HL-60 (cell line): ENCODE data around the gene MYO7A.

Experiments used
- DNase-seq, 2 experiments: peaks; one replicate each; pipeline ENCODE4 v3.0.0-alpha.2; 2010 to 2020; ENCODE audit warnings: low read depth in 1 of 2, low spot score in 1 of 2
- H3K27ac ChIP-seq: fragments of 250-450 bp; sonication (Bioruptor Pico); replicated peaks from 2 replicates; pipeline ENCODE4 v1.5.1; 2020; ENCODE audit warnings: mild to moderate bottlenecking, moderate library complexity
- H3K27me3 ChIP-seq: fragments of 250-450 bp; sonication (Bioruptor Pico); 2 replicates; pipeline ENCODE4 v1.5.1; 2021; ENCODE audit warnings: mild to moderate bottlenecking, moderate library complexity; ENCODE audit not compliant: insufficient read depth, poor library complexity, severe bottlenecking
- H3K4me3 ChIP-seq: replicated peaks from 2 replicates; pipeline ENCODE4 v1.5.1; 2011; ENCODE audit warnings: mild to moderate bottlenecking, control low read depth, low read length; ENCODE audit not compliant: insufficient read depth
- GABPA ChIP-seq: IDR thresholded peaks from 2 replicates; pipeline ENCODE4 v1.6.1; 2012; ENCODE audit warnings: low read depth
- POLR2AphosphoS5 ChIP-seq: IDR thresholded peaks from 2 replicates; pipeline ENCODE4 v1.6.1; 2012; ENCODE audit warnings: low read depth
- SPI1 ChIP-seq: IDR thresholded peaks from 2 replicates; pipeline ENCODE4 v1.6.1; 2012; ENCODE audit warnings: low read depth, mild to moderate bottlenecking, borderline replicate concordance
- TF ChIP-seq, protein P1 (sequence below): IDR thresholded peaks from one replicate; pipeline ENCODE4 v1.5.1; 2011; ENCODE audit warnings: low read length, control low read depth, inconsistent platforms; ENCODE audit not compliant: insufficient read depth
- TF ChIP-seq, protein P2 (sequence below): IDR thresholded peaks from 2 replicates; pipeline ENCODE4 v1.6.1; 2012; ENCODE audit warnings: low read depth; ENCODE audit not compliant: insufficient replicate concordance

Gene MYO7A

DNA sequence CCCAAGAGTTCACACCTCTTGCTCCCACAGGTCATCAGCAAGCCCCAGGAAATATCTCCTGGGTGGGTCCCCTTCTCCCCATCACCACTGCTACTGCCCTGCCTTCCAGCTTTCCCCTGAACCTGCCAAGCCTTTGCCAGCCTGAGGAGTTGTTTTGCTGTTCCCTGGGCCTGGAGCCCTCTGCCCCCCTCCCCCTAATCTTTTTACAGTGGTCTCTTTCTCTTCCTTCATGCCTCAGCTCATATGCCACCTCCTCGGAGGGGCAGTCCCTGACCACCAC lies 18.9 kb downstream of the MYO7A start:
- Histone ChIP-seq H3K4me3 (no peak overlapping the region), H3K27ac (no peak overlapping the region), H3K27me3 (no peaks in the 10 kb centered on the region)
- TF ChIP-seq SPI1: no peak
- TF ChIP-seq, protein P1, sequence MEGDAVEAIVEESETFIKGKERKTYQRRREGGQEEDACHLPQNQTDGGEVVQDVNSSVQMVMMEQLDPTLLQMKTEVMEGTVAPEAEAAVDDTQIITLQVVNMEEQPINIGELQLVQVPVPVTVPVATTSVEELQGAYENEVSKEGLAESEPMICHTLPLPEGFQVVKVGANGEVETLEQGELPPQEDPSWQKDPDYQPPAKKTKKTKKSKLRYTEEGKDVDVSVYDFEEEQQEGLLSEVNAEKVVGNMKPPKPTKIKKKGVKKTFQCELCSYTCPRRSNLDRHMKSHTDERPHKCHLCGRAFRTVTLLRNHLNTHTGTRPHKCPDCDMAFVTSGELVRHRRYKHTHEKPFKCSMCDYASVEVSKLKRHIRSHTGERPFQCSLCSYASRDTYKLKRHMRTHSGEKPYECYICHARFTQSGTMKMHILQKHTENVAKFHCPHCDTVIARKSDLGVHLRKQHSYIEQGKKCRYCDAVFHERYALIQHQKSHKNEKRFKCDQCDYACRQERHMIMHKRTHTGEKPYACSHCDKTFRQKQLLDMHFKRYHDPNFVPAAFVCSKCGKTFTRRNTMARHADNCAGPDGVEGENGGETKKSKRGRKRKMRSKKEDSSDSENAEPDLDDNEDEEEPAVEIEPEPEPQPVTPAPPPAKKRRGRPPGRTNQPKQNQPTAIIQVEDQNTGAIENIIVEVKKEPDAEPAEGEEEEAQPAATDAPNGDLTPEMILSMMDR: no peak
- TF ChIP-seq, protein P2, sequence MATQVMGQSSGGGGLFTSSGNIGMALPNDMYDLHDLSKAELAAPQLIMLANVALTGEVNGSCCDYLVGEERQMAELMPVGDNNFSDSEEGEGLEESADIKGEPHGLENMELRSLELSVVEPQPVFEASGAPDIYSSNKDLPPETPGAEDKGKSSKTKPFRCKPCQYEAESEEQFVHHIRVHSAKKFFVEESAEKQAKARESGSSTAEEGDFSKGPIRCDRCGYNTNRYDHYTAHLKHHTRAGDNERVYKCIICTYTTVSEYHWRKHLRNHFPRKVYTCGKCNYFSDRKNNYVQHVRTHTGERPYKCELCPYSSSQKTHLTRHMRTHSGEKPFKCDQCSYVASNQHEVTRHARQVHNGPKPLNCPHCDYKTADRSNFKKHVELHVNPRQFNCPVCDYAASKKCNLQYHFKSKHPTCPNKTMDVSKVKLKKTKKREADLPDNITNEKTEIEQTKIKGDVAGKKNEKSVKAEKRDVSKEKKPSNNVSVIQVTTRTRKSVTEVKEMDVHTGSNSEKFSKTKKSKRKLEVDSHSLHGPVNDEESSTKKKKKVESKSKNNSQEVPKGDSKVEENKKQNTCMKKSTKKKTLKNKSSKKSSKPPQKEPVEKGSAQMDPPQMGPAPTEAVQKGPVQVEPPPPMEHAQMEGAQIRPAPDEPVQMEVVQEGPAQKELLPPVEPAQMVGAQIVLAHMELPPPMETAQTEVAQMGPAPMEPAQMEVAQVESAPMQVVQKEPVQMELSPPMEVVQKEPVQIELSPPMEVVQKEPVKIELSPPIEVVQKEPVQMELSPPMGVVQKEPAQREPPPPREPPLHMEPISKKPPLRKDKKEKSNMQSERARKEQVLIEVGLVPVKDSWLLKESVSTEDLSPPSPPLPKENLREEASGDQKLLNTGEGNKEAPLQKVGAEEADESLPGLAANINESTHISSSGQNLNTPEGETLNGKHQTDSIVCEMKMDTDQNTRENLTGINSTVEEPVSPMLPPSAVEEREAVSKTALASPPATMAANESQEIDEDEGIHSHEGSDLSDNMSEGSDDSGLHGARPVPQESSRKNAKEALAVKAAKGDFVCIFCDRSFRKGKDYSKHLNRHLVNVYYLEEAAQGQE: no peak
- TF ChIP-seq GABPA: no peak
- TF ChIP-seq POLR2AphosphoS5: no peak
- DNase-seq: no peak

DNA sequence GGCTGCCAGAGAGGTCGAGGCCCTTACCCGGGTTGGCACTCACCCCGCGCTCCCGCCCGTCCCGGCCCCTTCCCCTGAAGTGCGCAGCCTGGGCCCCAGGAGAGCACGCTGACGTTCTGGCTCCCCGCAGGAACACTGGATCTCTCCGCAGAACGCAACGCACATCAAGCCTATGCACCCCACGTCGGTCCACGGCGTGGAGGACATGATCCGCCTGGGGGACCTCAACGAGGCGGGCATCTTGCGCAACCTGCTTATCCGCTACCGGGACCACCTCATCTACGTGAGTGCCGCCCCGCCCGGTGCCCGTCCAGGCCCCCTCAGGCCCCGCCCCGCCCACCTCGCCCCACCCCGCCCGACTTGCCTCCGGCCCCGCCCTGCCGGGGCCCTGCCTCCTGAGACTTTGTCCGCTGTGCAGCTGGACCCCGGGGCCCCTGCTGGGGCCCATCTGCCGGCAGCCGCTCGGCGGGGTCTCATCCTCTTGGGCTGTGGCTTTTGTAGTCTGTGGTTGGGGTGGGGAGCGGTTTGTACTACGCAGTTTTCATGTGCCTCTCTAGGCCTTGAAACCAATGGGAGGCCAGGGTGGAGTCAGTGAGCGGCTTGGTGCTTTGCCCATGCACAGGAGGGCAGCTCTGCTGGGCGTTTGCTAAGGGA lies 19.7 kb downstream of the MYO7A start:
- no peaks in the 10 kb centered on the region for H3K27me3 ChIP-seq
- no peak overlapping the region for H3K27ac ChIP-seq
- H3K4me3 ChIP-seq: no peak overlapping the region
- DNase-seq: no peak
- TF ChIP-seq POLR2AphosphoS5: no peak
- TF ChIP-seq, protein P2: no peak
- no peak for TF ChIP-seq GABPA
- TF ChIP-seq SPI1: no peak
- TF ChIP-seq, protein P1: no peak

DNA sequence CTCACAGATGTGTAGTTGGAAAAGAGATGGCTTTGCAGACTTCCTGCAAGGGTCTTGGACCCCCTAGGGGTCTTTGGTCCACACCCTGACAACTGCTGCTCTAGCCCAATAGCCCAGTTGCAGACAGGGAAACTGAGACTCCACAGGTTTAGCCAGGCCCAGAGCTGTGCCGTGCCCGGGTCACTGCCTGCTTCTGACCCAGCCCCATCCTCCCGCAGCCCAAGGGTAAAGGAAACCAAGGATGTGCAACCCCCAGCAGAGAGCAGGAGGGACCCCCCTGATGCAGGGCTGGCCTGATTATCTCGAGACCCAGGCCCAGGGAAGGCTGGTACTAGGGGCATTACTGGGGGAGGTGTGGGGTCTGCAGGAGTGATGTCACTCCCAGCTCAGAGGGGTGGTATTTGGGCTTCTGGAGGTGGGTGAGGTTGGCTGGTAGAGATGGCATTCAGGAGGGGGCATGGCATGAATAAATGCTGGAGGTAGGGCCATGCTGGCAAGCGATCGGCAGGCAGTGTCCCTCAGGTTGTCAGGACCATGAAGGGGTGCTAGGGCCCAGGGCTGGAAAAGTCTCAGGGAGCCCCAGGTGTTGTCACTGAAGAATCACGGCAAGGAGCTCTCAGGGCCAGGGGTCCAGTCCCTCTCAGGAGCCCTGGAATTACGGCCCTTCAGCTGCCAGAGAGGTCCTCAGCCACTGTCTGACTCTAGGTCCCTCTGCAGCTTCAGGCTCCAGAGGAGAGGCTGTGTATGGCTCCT lies 21.1 kb downstream of the MYO7A start:
- no peak for TF ChIP-seq POLR2AphosphoS5
- TF ChIP-seq, protein P2: no peak
- TF ChIP-seq, protein P1: no peak
- TF ChIP-seq GABPA: no peak
- TF ChIP-seq SPI1: no peak
- Histone ChIP-seq H3K4me3 (no peak overlapping the region), H3K27me3 (no peaks in the 10 kb centered on the region), H3K27ac (no peak overlapping the region)
- DNase-seq: no peak
